ENCODE measurements around the gene SIRT5.
A peak's percentile ranks its signal among the peaks of the same experiment; 100 is the strongest.

Gene SIRT5

DNA sequence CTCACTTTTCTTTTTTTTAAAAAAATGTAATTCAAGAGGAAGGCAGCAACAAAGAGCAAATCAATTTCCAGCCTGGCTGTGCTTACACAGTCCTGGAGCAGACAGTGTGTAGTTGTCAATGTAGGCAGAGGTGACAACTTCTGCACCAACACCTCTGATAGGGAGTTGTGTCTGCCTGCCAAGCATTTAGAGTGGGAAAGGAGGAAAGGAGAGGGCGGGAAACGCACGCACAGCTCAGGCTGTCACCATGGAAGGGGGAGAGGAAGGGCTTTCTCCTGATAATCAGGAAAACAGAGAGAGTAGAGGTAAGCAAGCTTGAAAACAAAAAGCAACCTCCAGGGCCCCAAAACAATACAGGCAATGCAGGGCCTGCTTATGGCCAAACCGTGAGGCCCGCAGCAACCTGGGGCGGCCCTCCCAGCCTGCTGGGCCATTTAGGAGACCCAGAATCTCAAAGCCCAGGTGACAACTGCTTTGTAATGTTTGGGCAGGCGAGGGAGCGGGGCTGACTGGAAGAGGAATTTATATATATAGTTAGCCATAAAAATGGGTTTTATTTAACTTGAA is 45.5 kb upstream of the SIRT5 start:
- no peak for DNase-seq (ENCODE audit: low read depth)
- H3K4me3 ChIP-seq (replicated peaks; ENCODE audit: low read depth, low read length): no peak overlapping the region
- no peak for TF ChIP-seq CTCF (IDR thresholded peaks at IDR 0.05; ENCODE audit: low read length, missing control alignments)

DNA sequence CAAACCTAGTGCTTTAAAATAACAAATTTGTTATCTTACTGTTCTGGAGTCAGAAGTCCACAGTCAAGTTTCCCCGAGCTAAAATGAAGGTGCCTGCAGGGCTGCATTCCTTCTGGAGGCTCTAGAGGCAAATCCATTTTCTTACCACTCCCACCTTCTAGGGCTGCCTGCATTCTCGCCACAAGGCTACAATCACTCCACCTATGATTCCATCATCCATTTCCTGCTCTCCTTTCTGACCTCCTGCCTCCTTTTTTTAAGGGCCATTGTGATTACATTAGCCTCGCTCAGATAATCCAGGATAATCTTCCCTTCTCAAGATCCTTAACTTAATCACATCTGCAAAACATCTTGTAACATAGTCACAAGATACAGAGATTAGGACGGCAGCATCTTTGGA is 42.4 kb upstream of the SIRT5 start:
- DNase-seq (ENCODE audit: low read depth): no peak
- H3K4me3 ChIP-seq (replicated peaks; ENCODE audit: low read depth, low read length): no peak overlapping the region
- TF ChIP-seq CTCF (IDR thresholded peaks at IDR 0.05; ENCODE audit: low read length, missing control alignments): no peak

- no peak for TF ChIP-seq CTCF (IDR thresholded peaks at IDR 0.05; ENCODE audit: low read length, missing control alignments)
- no peak overlapping the region for H3K4me3 ChIP-seq (replicated peaks; ENCODE audit: low read depth, low read length)
- DNase-seq (ENCODE audit: low read depth): no peak
These were observed 39.9 kb upstream of the SIRT5 start for GRCh38 chr6:13534536-13534935.

DNA sequence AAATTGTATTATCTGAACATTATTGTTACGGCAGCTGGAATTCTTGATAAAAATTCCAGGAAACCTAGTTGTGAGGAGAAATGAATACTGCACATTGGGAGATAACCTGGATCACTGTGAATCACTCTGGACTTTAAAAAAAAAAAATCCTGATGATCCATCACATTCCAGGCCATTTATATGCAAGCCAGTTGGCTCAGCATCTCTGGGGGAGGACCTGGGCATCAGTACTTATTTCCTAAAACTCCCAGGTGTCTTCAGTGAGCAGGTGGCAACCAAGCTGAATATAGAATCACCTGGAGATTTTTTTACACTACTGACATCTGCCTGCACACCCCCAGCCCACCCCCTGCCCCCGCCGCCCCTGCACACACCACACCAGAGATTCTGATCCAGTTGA is 39.1 kb upstream of the SIRT5 start:
- no peak for TF ChIP-seq CTCF (IDR thresholded peaks at IDR 0.05; ENCODE audit: low read length, missing control alignments)
- no peak overlapping the region for H3K4me3 ChIP-seq (replicated peaks; ENCODE audit: low read depth, low read length)
- no peak for DNase-seq (ENCODE audit: low read depth)

DNA sequence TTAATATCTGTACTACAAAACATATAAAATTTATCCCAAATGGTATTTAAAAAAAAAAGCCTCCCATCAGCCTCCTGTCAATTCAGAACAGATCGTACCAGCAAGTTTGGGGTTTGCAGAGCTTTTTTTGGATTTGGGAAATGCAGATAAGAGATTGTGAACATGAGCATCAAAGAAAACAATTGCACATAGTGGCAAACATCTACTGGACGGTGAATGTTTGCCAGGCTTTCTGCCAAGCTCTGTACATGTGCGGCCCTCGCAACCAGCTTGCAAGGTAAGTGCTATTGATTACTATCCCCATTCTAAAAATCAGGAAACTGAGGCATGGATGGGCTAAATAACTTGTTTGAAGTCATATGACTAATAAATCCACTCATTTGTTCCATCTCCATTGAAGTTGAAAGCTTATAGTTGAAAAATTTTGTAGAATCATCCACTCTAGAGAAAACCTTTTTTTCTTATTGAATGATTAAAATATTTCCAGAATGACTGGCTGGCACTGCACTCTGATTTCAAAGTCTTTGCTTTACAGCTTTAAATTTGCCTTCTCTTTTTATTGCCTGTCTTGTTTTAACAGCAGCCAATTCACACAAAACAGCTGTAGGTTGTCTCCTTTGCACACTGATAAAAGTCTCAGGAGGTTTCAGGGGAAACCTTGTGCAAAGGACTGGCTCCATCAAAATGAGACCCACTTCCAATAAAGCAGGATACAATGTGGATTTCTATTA is 37.4 kb upstream of the SIRT5 start:
- DNase-seq (ENCODE audit: low read depth): peak; percentile 11
- no peak for TF ChIP-seq CTCF (IDR thresholded peaks at IDR 0.05; ENCODE audit: low read length, missing control alignments)
- H3K4me3 ChIP-seq (replicated peaks; ENCODE audit: low read depth, low read length): no peak overlapping the region

GRCh38 chr6:13537527-13537897 is 36.9 kb upstream of the SIRT5 start:
- no peak for DNase-seq (ENCODE audit: low read depth)
- TF ChIP-seq CTCF (IDR thresholded peaks at IDR 0.05; ENCODE audit: low read length, missing control alignments): no peak
- H3K4me3 ChIP-seq (replicated peaks; ENCODE audit: low read depth, low read length): no peak overlapping the region

DNA sequence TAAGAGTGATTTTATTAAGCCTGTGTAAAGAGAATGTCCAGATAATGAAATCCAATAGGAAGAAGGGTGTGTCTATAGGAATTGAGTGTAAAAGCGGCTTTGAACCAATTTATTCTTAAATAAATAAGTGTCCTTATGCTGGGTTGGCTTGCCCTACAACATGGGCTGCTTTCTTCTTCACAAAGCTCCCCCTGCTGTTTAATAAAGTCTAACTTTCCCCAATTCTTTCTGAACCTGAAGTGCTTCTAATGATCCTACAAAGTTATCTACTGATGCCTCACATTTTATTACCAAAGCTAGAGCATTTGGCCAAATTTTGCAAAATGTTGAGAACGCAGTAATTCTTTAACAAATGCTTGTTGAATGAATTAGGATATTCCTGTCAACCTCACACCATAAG is 36.3 kb upstream of the SIRT5 start:
- peak; percentile 82 for DNase-seq (ENCODE audit: low read depth)
- no peak overlapping the region for H3K4me3 ChIP-seq (replicated peaks; ENCODE audit: low read depth, low read length)
- TF ChIP-seq CTCF (IDR thresholded peaks at IDR 0.05; ENCODE audit: low read length, missing control alignments): peak; percentile 54
